Adipocyte (in vitro differentiated cells): ENCODE data around the gene RHCE.
A peak's percentile ranks its signal among the peaks of the same experiment; 100 is the strongest.
"Not testable (repeated sequence)": the region's sequence is repeated elsewhere in the genome, so short reads cannot be mapped to it uniquely, and the experiment has no call there.

Experiments used
- DNase-seq: peaks from one replicate; pipeline ENCODE4 v3.0.0-alpha.2; 2015; ENCODE audit warnings: low read depth
- H3K27me3 ChIP-seq: replicated peaks from 2 replicates; pipeline ENCODE4 v1.7.0; 2013; ENCODE audit warnings: mild to moderate bottlenecking, low read length, moderate library complexity; ENCODE audit not compliant: control insufficient read depth, insufficient read depth
- H3K36me3 ChIP-seq: 2 replicates; pipeline ENCODE4 v1.7.0; 2013; ENCODE audit warnings: low read length, mild to moderate bottlenecking, moderate library complexity; ENCODE audit not compliant: control insufficient read depth, insufficient read depth, severe bottlenecking
- H3K4me1 ChIP-seq: 2 replicates; pipeline ENCODE4 v1.7.0; 2013; ENCODE audit warnings: mild to moderate bottlenecking, low read length, moderate library complexity; ENCODE audit not compliant: control insufficient read depth, insufficient read depth
- H3K4me3 ChIP-seq: 2 replicates; pipeline ENCODE4 v1.7.0; 2013; ENCODE audit warnings: mild to moderate bottlenecking, low read length, moderate library complexity
- H3K9ac ChIP-seq: 2 replicates; pipeline ENCODE4 v1.7.0; 2013; ENCODE audit warnings: mild to moderate bottlenecking, low read length, moderate library complexity
- H3K9me3 ChIP-seq: 2 replicates; pipeline ENCODE4 v1.7.0; 2013; ENCODE audit warnings: mild to moderate bottlenecking, low read length, moderate library complexity; ENCODE audit not compliant: control insufficient read depth

RHCE gene

DNA sequence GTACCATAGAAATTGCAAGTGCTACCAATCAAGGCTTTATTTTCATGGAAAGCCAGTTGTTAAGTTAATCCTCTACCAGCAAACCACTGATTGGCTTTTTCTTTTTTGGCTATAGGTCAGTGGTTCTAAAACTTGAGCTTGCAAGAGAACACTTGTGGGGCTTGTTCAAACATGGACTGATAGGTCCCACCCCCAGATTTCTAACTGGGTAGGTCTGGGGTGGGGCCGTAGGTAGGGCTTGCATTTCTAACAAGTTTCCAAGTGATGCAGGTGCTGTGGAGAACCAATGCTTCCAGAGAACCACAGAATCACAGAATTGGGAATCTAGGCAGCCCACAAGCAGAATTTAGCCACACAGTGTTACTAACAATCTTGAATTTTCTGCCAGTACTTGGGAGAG lies 36.8 kb downstream of the RHCE start:
- not testable (repeated sequence) for DNase-seq, H3K4me1 ChIP-seq, H3K4me3 ChIP-seq, H3K9ac ChIP-seq, H3K27me3 ChIP-seq, H3K36me3 ChIP-seq, H3K9me3 ChIP-seq

DNA sequence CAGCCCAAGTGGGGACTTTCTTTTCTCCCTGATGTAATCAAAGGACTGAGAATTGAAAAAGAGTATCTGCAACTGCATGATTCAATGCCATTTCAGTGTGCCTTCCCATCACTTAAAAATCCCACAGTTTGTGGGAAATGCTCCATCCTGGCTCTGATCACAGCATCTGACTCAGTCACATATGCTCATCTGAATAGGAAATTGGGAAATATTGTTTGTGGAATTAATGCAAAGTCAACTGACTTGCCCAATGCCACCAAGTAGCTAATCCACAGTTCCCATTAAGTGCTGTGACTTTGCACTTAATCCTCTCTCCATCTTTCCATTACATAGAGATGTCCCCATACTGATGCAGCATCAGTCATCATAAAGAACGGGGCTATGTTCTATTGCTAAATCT lies 37.5 kb downstream of the RHCE start:
- not testable (repeated sequence) for H3K27me3 ChIP-seq, H3K4me3 ChIP-seq, H3K4me1 ChIP-seq, H3K9me3 ChIP-seq, H3K36me3 ChIP-seq
- H3K9ac ChIP-seq = peak overlapping the region; percentile 69
- peak; percentile 20 for DNase-seq

DNA sequence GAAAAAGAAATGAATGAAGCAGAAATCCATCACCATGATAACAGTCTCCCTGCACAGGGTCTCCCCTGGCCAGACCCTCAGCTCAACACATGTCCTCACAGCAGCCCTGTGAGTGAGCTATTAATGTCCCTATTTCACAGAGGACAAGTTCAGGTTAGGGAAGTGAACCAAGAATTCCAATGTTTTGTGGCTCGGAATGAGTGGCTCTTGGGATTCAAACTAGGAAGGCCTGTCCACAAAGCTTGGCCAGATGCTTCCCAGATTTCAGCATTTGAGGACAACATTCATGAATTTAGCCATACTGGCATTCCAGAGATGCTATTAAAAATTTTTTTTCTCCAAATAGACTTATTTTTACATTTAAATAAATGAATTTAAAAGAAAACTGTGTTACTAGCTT lies 38.1 kb downstream of the RHCE start:
- not testable (repeated sequence) for DNase-seq, H3K4me3 ChIP-seq, H3K36me3 ChIP-seq, H3K9me3 ChIP-seq, H3K27me3 ChIP-seq, H3K4me1 ChIP-seq
- peak overlapping the region; percentile 69 for H3K9ac ChIP-seq

DNA sequence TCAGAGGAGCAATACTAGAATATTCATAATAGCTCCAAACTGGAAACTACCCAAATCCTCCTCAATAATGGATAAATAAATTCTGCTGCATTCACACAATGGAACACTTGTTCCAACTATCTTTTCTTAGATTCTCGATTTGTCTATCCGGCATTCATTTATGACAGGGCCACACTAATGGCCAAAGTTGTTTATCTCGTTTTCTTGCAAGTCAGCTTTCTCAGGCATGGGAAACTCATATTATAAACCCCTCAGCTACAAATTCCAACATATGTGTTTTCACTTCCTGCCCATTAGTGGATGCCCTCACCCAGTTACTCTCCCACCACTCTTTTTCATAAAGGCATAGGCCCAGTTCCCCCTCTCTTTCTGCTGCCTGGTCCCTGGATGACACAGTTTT lies 42.3 kb downstream of the RHCE start:
- not testable (repeated sequence) for H3K9ac ChIP-seq, H3K9me3 ChIP-seq, DNase-seq, H3K4me3 ChIP-seq, H3K4me1 ChIP-seq, H3K36me3 ChIP-seq, H3K27me3 ChIP-seq

DNA sequence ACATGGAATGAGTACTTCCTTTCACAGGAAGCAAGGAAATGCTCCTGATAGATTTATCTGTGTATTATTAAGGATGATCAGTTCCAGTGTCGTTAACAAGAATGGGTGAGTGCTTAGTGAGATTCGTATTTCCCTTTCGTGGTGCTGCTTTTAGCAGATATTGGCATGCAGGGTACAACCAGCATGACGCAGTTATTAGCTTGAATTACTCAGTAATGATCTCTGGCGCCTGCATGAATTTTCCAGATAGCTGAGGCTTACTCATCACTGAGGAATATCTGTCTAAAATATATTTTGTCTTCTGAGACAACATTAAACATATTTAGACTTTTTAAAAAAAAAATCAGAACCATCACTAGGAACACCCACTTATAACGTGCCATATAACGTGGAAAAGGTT lies 48.9 kb downstream of the RHCE start:
- peak; percentile 35 for DNase-seq
- not testable (repeated sequence) for H3K9me3 ChIP-seq, H3K27me3 ChIP-seq, H3K36me3 ChIP-seq
- H3K4me1 ChIP-seq = peaks cover 14% of the 10 kb centered on the region
- H3K4me3 ChIP-seq = peak overlapping the region; percentile 39
- H3K9ac ChIP-seq = peak overlapping the region; percentile 79

DNA sequence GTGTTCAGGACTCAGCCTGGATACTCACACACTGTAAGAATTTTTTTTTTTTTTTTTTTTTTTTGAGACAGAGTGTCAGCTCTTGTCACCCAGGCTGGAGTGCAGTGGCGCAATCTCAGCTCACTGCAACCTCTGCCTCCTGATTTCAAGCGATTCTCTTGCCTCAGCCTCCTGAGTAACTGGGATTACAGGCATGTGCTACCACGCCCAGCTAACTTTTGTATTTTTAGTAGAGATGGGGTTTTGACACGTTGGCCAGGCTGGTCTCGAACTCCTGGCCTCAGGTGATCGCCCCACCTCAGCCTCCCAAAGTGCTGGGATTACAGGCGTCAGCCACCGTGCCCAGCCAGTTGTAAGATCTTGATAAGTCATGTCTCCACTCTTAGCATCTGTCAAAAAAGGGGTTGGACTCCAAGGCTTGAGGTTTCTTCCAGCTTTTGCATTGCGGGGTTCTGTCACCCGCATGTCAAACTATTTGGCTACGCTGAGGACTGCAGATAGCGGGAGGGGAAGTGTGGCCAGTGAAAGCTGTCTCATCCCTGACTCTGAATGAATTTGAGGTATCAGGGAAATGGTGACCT lies 50.8 kb downstream of the RHCE start:
- H3K36me3 ChIP-seq, H3K4me3 ChIP-seq, H3K27me3 ChIP-seq, H3K9ac ChIP-seq, DNase-seq, H3K9me3 ChIP-seq: not testable (repeated sequence)
- H3K4me1 ChIP-seq = peaks cover 14% of the 10 kb centered on the region

DNA sequence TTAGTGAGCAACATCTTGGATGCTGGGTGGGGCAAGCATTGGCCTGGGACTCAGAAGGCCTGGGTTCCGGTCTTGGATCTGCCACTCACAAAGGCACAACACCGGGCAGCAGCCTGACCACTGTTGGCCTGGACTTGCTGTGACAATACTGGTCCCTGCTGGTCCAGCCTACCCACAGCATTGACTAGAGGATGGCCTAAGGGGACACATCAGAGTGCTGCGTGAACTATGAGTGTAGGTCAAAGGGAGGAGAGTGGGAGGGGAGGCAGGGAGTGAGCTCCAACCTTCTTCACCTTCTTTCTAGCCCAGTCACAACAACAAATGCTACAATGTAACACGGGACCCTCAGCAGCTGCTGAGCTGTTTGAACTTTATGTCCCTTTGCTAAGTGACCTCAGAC lies 51.4 kb downstream of the RHCE start:
- peaks cover 14% of the 10 kb centered on the region for H3K4me1 ChIP-seq
- H3K9ac ChIP-seq = no peak overlapping the region
- no peaks in the 10 kb centered on the region for H3K36me3 ChIP-seq
- no peak for DNase-seq
- H3K27me3 ChIP-seq = no peaks in the 10 kb centered on the region
- H3K4me3 ChIP-seq = no peak overlapping the region
- no peaks in the 10 kb centered on the region for H3K9me3 ChIP-seq

DNA sequence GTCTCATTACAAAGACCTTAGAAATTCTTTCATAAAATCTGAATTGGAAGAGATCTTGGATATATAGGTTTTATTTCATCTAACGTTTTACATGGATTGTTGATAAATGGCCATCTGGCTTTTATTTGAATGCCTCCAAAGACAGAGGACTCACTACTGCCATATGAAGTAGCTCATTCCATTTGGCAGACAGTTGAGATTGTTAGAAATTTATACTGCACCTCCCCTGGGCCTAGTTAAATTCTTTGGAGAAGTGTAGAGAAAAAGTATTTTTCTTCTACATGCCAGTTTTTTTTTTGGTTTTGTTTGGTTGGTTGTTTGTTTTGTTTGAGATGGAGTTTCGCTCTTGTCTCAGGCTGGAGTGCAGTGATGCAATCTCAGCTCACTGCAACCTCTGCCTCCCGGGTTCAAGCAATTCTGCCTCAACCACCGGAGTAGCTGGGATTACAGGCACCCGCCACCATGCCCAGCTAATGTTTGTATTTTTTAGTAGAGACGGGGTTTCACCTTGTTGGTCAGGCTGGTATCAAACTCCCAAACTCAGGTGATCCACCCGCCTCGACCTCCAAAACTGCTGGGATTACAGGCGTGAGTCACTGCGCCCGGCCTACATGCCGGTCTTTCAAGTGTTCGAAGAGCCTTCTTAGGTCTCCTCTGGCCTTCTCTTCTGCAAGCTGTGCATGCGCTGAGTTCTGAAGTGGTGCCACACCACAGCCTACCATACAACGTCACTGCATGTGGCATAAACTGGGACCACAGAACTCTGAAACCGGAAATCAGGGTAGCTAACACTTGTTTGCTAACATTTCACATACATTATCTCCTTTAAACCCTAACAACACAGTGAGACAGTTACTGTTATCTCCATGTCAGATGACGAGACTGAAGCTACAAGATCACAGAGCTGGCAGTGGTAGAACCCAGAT lies 57.7 kb downstream of the RHCE start:
- not testable (repeated sequence) for H3K4me3 ChIP-seq, H3K27me3 ChIP-seq, H3K9ac ChIP-seq, H3K9me3 ChIP-seq, DNase-seq
- Histone ChIP-seq H3K4me1 (peaks cover 20% of the 10 kb centered on the region), H3K36me3 (peaks cover 39% of the 10 kb centered on the region)

DNA sequence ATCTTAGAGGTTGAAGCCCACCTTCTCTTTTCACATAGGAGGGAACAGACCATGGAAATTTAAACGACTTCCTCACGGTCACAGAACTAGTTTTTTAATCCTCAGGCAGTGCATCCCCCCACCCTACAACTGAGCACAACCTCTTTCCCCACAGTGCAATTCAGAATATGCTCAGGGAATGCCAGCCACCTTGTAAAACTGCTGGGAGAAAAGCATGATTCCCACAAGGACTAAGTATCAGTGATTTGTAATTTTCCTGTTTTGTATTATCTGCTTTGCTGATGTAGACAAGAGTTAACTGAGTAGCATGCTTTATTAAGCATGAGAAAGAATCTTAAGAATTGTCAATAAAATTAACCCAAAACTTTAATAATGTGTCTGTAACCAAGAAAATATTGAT lies 58.7 kb downstream of the RHCE start:
- Histone ChIP-seq H3K27me3 (no peaks in the 10 kb centered on the region), H3K4me1 (peaks cover 20% of the 10 kb centered on the region), H3K4me3 (peak overlapping the region; percentile 0), H3K9ac (peak overlapping the region; percentile 71), H3K9me3 (no peaks in the 10 kb centered on the region), H3K36me3 (peaks cover 45% of the 10 kb centered on the region)
- no peak for DNase-seq

DNA sequence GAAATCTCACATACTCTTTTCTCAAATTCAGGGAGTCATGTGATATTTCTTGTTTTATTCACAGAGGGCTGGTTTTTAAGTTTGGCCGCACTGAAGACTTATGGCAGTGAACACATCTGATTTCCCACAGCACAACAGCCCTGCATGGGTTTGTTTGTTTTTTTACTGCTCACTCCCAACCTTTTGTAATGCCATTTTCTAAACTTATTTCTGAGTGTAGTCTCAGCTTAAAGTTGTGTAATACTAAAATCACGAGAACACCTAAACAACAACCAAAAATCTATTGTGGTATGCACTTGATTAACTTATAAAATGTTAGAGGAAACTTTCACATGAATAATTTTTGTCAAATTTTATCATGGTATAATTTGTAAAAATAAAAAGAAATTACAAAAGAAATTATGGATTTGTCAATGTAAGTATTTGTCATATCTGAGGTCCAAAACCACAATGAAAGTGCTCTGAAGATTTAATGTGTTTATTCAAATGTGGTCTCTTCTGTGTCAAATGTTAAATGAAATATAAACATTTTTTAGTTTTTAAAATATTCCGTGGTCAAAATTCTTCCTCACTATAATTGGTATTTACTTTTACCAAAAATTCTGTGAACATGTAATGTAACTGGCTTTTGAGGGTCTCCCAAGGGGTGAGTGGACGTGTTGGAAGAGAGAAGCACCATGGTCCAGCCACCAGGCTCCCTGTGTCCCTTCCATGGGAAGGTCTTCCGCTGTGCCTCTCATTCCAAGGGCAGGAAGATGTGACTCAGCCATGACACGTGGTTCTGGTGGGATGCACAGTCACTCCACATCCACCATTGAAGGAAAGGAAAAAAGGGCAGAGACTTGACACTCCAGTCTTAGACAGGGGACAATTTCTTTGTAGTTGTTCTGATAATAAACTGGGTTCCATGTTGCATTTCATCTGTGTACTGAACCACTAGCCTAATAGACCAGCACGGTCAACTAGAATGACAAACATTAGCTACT lies 59.7 kb downstream of the RHCE start:
- Histone ChIP-seq H3K4me1 (peaks cover 30% of the 10 kb centered on the region), H3K9me3 (no peaks in the 10 kb centered on the region), H3K9ac (no peak overlapping the region), H3K27me3 (no peaks in the 10 kb centered on the region), H3K4me3 (peak overlapping the region; percentile 0), H3K36me3 (peaks cover 50% of the 10 kb centered on the region)
- DNase-seq = peak; percentile 19

DNA sequence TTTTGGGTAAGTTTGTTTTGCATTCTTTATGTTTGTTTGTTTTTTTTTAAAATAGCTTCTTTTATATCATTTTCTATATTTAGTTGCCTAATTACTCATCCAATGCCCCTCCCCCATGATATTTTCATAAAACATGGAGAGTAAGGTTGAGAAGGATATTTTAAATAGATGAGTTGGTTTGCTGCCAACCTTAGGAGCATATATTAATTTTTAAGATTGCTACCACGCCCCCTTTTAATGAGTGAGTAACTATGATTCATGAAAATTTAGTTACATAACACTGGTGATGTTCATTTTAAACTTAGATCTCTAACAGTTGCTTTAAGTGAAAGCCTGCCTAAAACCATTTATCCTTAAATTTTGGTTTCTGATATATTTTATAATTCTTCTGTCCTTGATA lies 63.8 kb downstream of the RHCE start:
- Histone ChIP-seq H3K4me1 (peaks cover 25% of the 10 kb centered on the region), H3K36me3 (peaks cover 78% of the 10 kb centered on the region), H3K9me3 (no peaks in the 10 kb centered on the region), H3K9ac (no peak overlapping the region), H3K4me3 (no peak overlapping the region), H3K27me3 (no peaks in the 10 kb centered on the region)
- peak; percentile 22 for DNase-seq
